K562 (cell line): ENCODE data around the gene TTLL8. TPM values are rescaled to one million over a fixed set of nuclear protein-coding genes. Genes with fewer than 3 reads are reported as not detected.

Source experiments
- ATAC-seq: fragments of 200-7000 bp; cut with Tn5 transposase; 3 replicates; pipeline ENCODE4 v1.9.1; 2020; ENCODE audit warnings: moderate library complexity
- BruUV-seq: library from RNA; stranded (reverse); fragments of 400-500 nt; replicated peaks from 2 replicates; lab custom pipeline; 2021; lab: Mats Ljungman, UMichigan
- CTCF ChIA-PET: fragments of 300-600 bp; formaldehyde crosslinking; extraction: SDS; loops from one replicate; lab custom pipeline; 2021; ENCODE audit warnings: low intra/inter-chr PET ratio; lab: Yijun Ruan, JAX
- POLR2A ChIA-PET: fragments of 300-600, 350-650 bp; sonication (Branson Sonifier 250); formaldehyde crosslinking; extraction: SDS; loops from one replicate; lab custom pipeline; 2021; ENCODE audit warnings: antibody characterized with exemption, inconsistent platforms; lab: Yijun Ruan, JAX
- DNase-seq, 4 experiments: peaks; one replicate each; pipeline versions ENCODE4 v3.0.0 to v3.0.0-alpha.2; 2011 to 2018; ENCODE audit warnings: low spot score in 3 of 4, mixed read lengths in 3 of 4; ENCODE audit errors: extremely low read depth in 1 of 4
- FAIRE-seq: peaks from 2 replicates; lab custom pipeline; 2011; peaks lifted over from hg19 to GRCh38; lab: Jason Lieb, UNC
- H2AFZ ChIP-seq: 2 replicates; pipeline ENCODE4 v1.6.0; 2011; ENCODE audit warnings: low read depth, low read length, control low read depth, inconsistent platforms
- H3K27ac ChIP-seq: fragments of 200-600 bp; 3 replicates; pipeline ENCODE4 v1.8.0; 2011; ENCODE audit warnings: low read depth, mild to moderate bottlenecking, control low read depth, inconsistent platforms, low read length, moderate library complexity, mixed read lengths; ENCODE audit errors: extremely low read depth
- H3K27me3 ChIP-seq, 2 experiments: fragments of 300-600 bp in 1 of 2; 2 replicates in 1 of 2; 3 replicates in 1 of 2; pipeline versions ENCODE4 v1.6.0 to v1.8.0; 2011; ENCODE audit warnings: inconsistent platforms in 2 of 2, low read length in 2 of 2, mild to moderate bottlenecking in 1 of 2, mixed read lengths in 1 of 2, moderate library complexity in 1 of 2; ENCODE audit not compliant: control insufficient read depth in 2 of 2, insufficient read depth in 2 of 2
- H3K36me3 ChIP-seq: fragments of 300-600 bp; 3 replicates; pipeline ENCODE4 v1.8.0; 2011; ENCODE audit warnings: mild to moderate bottlenecking, low read length, inconsistent platforms; ENCODE audit not compliant: control insufficient read depth, insufficient read depth
- H3K4me1 ChIP-seq, 2 experiments: fragments of 200-600 bp in 1 of 2; replicated peaks in 1 of 2; 2 replicates in 1 of 2; 3 replicates in 1 of 2; pipeline versions ENCODE4 v1.5.1 to v1.8.0; 2011; ENCODE audit warnings: inconsistent platforms in 2 of 2, low read length in 2 of 2, mild to moderate bottlenecking in 1 of 2, mixed read lengths in 1 of 2, moderate library complexity in 1 of 2; ENCODE audit not compliant: control insufficient read depth in 2 of 2, insufficient read depth in 2 of 2
- H3K4me2 ChIP-seq: 2 replicates; pipeline ENCODE4 v1.6.1; 2011; ENCODE audit warnings: low read length, control low read depth, inconsistent platforms, mixed read lengths; ENCODE audit not compliant: insufficient read depth
- H3K4me3 ChIP-seq: fragments of 200-600 bp; sonication (generic), shearing (Covaris generic); 2 replicates; pipeline ENCODE4 v1.5.1; 2016; ENCODE audit warnings: control low read depth, inconsistent platforms
- H3K79me2 ChIP-seq: fragments of 200-600 bp; 3 replicates; pipeline ENCODE4 v1.8.0; 2011; ENCODE audit warnings: low read length, inconsistent platforms; ENCODE audit not compliant: control insufficient read depth, insufficient read depth
- H3K9ac ChIP-seq, 2 experiments: 2 replicates each; pipeline versions ENCODE4 v1.6.0 to v1.6.1; 2011; ENCODE audit warnings: low read depth in 2 of 2, low read length in 2 of 2, control low read depth in 1 of 2, inconsistent platforms in 1 of 2, mild to moderate bottlenecking in 1 of 2, mixed read lengths in 1 of 2; ENCODE audit not compliant: insufficient read depth in 1 of 2
- H3K9me1 ChIP-seq: one replicate; pipeline ENCODE4 v1.6.0; 2011; ENCODE audit warnings: inconsistent platforms, mild to moderate bottlenecking, low read length, moderate library complexity; ENCODE audit not compliant: control insufficient read depth, insufficient read depth
- H3K9me3 ChIP-seq: replicated peaks from 2 replicates; pipeline ENCODE4 v1.5.1; 2011; ENCODE audit warnings: low read depth, low read length, inconsistent platforms; ENCODE audit not compliant: control insufficient read depth, insufficient read depth
- H4K20me1 ChIP-seq: replicated peaks from 2 replicates; pipeline ENCODE4 v1.6.1; 2011; ENCODE audit warnings: low read length, inconsistent platforms, mixed read lengths; ENCODE audit not compliant: control insufficient read depth, insufficient read depth
- BRF1 ChIP-seq: IDR thresholded peaks from 3 replicates; pipeline ENCODE4 v1.6.1; 2011; ENCODE audit warnings: borderline replicate concordance, mild to moderate bottlenecking; ENCODE audit not compliant: insufficient read length; ENCODE audit errors: extremely low read depth
- EGR1 ChIP-seq: fragments of 450-650 bp; conservative IDR thresholded peaks from 2 replicates; pipeline ENCODE4 v1.6.1; 2017; ENCODE audit warnings: mild to moderate bottlenecking
- ELF2 ChIP-seq: fragments of 250-450 bp; sonication (Bioruptor Pico); IDR thresholded peaks from 2 replicates; pipeline ENCODE4 v1.5.0; 2021; ENCODE audit warnings: mild to moderate bottlenecking
- EP300 ChIP-seq: IDR thresholded peaks from 2 replicates; pipeline ENCODE4 v1.6.1; 2012; ENCODE audit warnings: low read length, improper control_type of control experiment
- FOSL1 ChIP-seq: fragments of 200-800 bp; sonication (Bioruptor generic); conservative IDR thresholded peaks from 2 replicates; pipeline ENCODE4 v1.6.1; 2016; ENCODE audit warnings: missing genetic modification characterization, missing compliant biosample characterization
- MED1 ChIP-seq: sonication (generic); formaldehyde crosslinking; IDR thresholded peaks from 2 replicates; pipeline ENCODE4 v1.8.1; 2023; ENCODE audit warnings: missing genetic modification reagents, borderline replicate concordance
- NCOA4 ChIP-seq: fragments of 450-650 bp; IDR thresholded peaks from 2 replicates; pipeline ENCODE4 v1.6.1; 2018; ENCODE audit warnings: mild to moderate bottlenecking; ENCODE audit not compliant: partially characterized antibody
- NFRKB ChIP-seq: fragments of 450-650 bp; IDR thresholded peaks from 2 replicates; pipeline ENCODE4 v1.6.1; 2016; ENCODE audit warnings: low read depth
- RNF2 ChIP-seq: sonication (generic); IDR thresholded peaks from 2 replicates; pipeline ENCODE4 v1.6.1; 2016
- ZNF239 ChIP-seq: fragments of 250-450 bp; sonication (Bioruptor Pico); IDR thresholded peaks from 2 replicates; pipeline ENCODE4 v1.4.0; 2020; ENCODE audit warnings: mild to moderate bottlenecking
- WGBS: fragments of 100-300 bp; shearing (Covaris generic); methylation state at CpG from one replicate; pipeline ENCODE4 v1.1.6; 2016; ENCODE audit warnings: low coverage, mixed read lengths; ENCODE audit not compliant: insufficient coverage; ENCODE audit errors: missing lambda C conversion rate; 5-methylcytosine and 5-hydroxymethylcytosine counted together
- in situ Hi-C: fragments of 300-500 bp; cut with MboI; formaldehyde crosslinking; loops from 4 replicates; pipeline ENCODE4 v1.15.0; 2018; ENCODE audit warnings: inconsistent platforms, mixed read lengths
- intact Hi-C: fragments of 100-400 bp; cut with micrococcal nuclease; formaldehyde crosslinking; loops from 2 replicates; pipeline ENCODE4 v1.14.2; 2022
- polyA plus RNA-seq, 8 experiments: library from polyadenylated mRNA; depleted of rRNA in 4 of 8; stranded (reverse) in 5 of 8; unstranded in 3 of 8; fragments of >200 nt; fragmentation: Nextera tagmentation in 2 of 8; fragmentation: Illumina TruSeq in 1 of 8; extraction: Ambion mirVana in 2 of 8; extraction: Trizol in 1 of 8; gene quantifications; 2 replicates each; pipeline versions ENCODE4 v1.2.1 to v1.2.3, GENCODE V29; 2011 to 2014; ENCODE audit warnings: inconsistent platforms in 1 of 8, missing spikeins in 1 of 8
- total RNA-seq, 7 experiments: library from RNA; depleted of rRNA in 6 of 7; stranded (reverse); fragments of >200 nt in 6 of 7; fragmentation: Illumina TruSeq in 2 of 7; extraction: Trizol in 2 of 7; gene quantifications; 2 replicates each; pipeline versions ENCODE4 v1.2.1 to v1.2.3, GENCODE V29; 2011 to 2021; ENCODE audit warnings: low replicate concordance in 1 of 7
- TF ChIP-seq, protein P1 (sequence below): IDR thresholded peaks from 2 replicates; pipeline ENCODE4 v1.6.1; 2011; ENCODE audit warnings: borderline replicate concordance, low read depth, mild to moderate bottlenecking, moderate library complexity, low read length; ENCODE audit not compliant: insufficient read depth, poor library complexity, severe bottlenecking
- TF ChIP-seq, protein P2 (sequence below): fragments of 250-450 bp; sonication (Bioruptor Pico); IDR thresholded peaks from 2 replicates; pipeline ENCODE4 v1.5.0; 2021
- TF ChIP-seq, protein P3 (sequence below): sonication (generic); formaldehyde crosslinking; IDR thresholded peaks from 2 replicates; pipeline ENCODE4 v1.8.1; 2023; ENCODE audit warnings: mild to moderate bottlenecking, missing genetic modification reagents

TTLL8 gene
- total and polyA plus RNA-seq, 9 of the 15 experiments (the other 6 are each of a cell fraction or from before 2014, with no cell fraction given) = not detected

DNA sequence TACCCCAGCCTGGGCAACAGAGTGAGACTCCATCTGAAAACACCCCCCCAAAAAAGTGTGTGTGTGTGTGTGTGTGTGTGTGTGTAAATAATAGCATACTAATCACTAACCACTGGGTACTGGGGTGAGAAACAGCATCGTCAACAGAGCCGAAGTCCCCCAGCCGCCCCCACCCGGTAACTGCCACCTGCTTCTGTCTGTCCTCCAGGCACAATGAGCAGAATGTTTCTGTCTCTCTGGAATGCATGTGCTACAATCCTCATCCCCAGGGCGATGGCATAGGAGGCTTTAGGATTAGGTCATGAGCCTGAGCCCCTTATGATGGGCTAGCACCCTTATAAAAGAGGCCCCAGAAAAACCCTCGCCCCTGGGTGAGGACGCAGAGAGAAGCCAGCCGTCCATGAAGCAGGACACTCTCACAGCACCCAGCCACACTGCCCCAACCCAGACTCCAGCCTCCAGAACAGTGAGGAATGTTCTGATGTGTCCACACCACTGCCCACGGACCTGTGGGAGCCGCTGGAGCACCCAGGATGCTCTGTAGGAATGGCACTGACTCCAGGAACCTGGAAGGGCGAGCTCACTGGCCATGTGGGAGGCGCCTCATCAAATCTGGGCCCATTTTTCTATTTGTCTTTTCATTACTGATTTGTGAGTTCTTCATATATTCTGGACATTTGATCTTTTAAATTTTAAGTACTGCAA, 9.9 kb downstream of the TTLL8 start:
- no peaks in the 10 kb centered on the region for H3K36me3 ChIP-seq
- no peak for ATAC-seq
- no TSS peak for BruUV-seq
- FAIRE-seq = no peak
- H3K9me1 ChIP-seq = no peaks in the 10 kb centered on the region
- peaks cover 4 to 54% of the 10 kb centered on the region in 2 experiments; a peak in 3 of 5 replicates for H3K27me3 ChIP-seq
- peaks cover 0 to 38% of the 10 kb centered on the region in 2 experiments; a peak in 2 of 5 replicates for H3K4me1 ChIP-seq
- H3K4me3 ChIP-seq = no peak overlapping the region
- H3K4me2 ChIP-seq = no peak overlapping the region
- no peaks in the 10 kb centered on the region for H3K79me2 ChIP-seq
- intact Hi-C loops (no loop called here), in situ Hi-C loops (no loop called here)
- no peak overlapping the region for H3K9ac ChIP-seq
- POLR2A ChIA-PET = interaction anchor here (0.6 to 0.7 kb wide), 2 partner anchors 52 to 226 kb away, joined by 3 to 4 read pairs; no protein-coding TSS in a partner anchor
- 0% methylated on average over 7 of the region's 12 CpGs for WGBS
- no peak overlapping the region for H2AFZ ChIP-seq
- H3K9me3 ChIP-seq = no peaks in the 10 kb centered on the region
- no peak for DNase-seq
- TF ChIP-seq, protein P1, sequence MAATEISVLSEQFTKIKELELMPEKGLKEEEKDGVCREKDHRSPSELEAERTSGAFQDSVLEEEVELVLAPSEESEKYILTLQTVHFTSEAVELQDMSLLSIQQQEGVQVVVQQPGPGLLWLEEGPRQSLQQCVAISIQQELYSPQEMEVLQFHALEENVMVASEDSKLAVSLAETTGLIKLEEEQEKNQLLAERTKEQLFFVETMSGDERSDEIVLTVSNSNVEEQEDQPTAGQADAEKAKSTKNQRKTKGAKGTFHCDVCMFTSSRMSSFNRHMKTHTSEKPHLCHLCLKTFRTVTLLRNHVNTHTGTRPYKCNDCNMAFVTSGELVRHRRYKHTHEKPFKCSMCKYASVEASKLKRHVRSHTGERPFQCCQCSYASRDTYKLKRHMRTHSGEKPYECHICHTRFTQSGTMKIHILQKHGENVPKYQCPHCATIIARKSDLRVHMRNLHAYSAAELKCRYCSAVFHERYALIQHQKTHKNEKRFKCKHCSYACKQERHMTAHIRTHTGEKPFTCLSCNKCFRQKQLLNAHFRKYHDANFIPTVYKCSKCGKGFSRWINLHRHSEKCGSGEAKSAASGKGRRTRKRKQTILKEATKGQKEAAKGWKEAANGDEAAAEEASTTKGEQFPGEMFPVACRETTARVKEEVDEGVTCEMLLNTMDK = no peak
- no peak for TF ChIP-seq EP300
- TF ChIP-seq FOSL1 (tag) = no peak
- no peak for TF ChIP-seq NCOA4
- TF ChIP-seq, protein P2, sequence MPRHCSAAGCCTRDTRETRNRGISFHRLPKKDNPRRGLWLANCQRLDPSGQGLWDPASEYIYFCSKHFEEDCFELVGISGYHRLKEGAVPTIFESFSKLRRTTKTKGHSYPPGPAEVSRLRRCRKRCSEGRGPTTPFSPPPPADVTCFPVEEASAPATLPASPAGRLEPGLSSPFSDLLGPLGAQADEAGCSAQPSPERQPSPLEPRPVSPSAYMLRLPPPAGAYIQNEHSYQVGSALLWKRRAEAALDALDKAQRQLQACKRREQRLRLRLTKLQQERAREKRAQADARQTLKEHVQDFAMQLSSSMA (CRISPR knock-in tag) = no peak
- no peak for TF ChIP-seq MED1 (CRISPR knock-in tag)
- TF ChIP-seq, protein P3, sequence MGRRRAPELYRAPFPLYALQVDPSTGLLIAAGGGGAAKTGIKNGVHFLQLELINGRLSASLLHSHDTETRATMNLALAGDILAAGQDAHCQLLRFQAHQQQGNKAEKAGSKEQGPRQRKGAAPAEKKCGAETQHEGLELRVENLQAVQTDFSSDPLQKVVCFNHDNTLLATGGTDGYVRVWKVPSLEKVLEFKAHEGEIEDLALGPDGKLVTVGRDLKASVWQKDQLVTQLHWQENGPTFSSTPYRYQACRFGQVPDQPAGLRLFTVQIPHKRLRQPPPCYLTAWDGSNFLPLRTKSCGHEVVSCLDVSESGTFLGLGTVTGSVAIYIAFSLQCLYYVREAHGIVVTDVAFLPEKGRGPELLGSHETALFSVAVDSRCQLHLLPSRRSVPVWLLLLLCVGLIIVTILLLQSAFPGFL = no peak
- TF ChIP-seq RNF2 = no peak
- no peak for TF ChIP-seq NFRKB
- no peak for TF ChIP-seq EGR1
- TF ChIP-seq ELF2 (CRISPR knock-in tag) = no peak
- no peak for TF ChIP-seq ZNF239 (CRISPR knock-in tag)
- no peak for TF ChIP-seq BRF1
- TF ChIP-seq, all 486 proteins: peak for 0
- Histone ChIP-seq H3K27ac (no peak overlapping the region), H4K20me1 (no peaks in the 10 kb centered on the region)
- CTCF ChIA-PET = no interaction called here
